WI38 (cell line): ENCODE results near the gene AGMO.

Source experiments
- H3K4me3 ChIP-seq: 2 replicates; pipeline ENCODE4 v1.5.1; 2011; ENCODE audit warnings: low read depth, mild to moderate bottlenecking, control low read depth, low read length
- TF ChIP-seq, protein P1 (sequence below): IDR thresholded peaks from 2 replicates; pipeline ENCODE4 v1.5.1; 2012; ENCODE audit warnings: low read depth, mild to moderate bottlenecking, control low read depth, low read length

Gene AGMO

DNA sequence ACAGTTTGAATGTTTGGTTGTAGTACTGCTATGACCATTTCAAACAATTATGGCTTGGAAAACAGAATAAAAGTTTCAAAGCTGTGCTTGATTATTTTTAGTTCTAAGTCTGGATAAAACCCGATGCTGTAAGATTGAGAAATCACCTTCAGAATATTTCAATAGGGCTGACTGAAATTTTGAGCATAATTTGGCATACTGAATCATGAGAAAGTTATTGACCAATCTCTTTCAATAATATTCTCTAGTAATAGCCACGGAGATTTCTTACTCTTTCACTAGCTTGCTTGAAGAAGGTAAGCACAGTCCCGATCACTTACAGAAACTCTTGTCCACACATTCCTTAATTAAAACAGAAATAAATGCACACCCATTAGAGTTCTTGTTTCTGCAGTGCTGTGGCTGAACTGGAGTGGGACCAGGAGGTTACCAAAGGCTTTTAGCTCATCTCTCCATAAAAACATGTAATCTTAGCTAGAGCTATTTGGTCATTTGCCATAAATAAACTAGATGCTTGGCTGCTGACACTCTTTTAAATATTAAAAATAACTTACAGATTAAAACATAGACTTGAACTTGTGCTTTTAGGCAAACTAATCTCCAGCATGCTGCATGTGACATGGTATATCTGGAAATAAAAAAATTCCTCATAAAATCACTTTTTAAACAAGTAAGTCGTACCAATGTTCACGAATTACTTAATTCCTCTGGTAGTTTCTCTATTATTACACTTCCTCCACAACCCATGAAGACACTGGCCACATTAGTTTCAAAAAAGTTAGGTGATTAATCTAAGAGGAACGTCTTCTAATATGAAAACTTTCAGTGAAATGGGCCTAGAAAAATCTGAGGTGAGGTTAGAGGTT, 97.8 kb downstream of the AGMO start:
- TF ChIP-seq, protein P1, sequence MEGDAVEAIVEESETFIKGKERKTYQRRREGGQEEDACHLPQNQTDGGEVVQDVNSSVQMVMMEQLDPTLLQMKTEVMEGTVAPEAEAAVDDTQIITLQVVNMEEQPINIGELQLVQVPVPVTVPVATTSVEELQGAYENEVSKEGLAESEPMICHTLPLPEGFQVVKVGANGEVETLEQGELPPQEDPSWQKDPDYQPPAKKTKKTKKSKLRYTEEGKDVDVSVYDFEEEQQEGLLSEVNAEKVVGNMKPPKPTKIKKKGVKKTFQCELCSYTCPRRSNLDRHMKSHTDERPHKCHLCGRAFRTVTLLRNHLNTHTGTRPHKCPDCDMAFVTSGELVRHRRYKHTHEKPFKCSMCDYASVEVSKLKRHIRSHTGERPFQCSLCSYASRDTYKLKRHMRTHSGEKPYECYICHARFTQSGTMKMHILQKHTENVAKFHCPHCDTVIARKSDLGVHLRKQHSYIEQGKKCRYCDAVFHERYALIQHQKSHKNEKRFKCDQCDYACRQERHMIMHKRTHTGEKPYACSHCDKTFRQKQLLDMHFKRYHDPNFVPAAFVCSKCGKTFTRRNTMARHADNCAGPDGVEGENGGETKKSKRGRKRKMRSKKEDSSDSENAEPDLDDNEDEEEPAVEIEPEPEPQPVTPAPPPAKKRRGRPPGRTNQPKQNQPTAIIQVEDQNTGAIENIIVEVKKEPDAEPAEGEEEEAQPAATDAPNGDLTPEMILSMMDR: no peak
- H3K4me3 ChIP-seq: no peak overlapping the region

DNA sequence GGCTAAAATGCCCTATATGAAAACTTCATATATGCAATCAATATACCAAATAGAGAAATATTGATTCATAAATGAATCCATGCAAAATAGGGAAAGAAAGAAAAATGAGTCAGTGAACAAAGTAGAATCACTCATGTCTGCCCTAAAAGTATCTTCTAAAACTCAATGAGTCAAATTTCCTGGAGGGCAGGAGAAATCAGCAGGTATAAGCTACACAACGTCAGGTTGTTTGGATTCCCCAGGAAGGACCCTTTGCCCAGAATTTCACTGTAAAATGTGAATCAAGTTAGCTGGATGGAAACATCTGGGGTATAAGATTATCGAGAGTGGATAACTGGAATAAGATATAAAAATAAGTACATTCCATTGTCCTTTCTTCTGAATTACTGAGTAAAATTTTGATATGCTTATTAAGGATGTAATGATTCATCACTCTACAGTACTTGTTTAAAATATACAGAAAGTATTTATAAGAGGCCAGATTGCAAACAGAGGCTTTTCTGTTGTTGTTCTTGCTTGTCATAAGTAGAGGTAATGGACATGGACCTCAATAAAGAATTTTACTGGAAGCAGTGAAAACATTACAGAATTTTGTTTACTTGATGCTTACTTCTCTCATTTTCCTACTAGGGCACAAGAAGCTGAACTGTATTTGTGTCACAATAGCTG, 99.0 kb downstream of the AGMO start:
- H3K4me3 ChIP-seq: no peak overlapping the region
- TF ChIP-seq, protein P1: no peak

DNA sequence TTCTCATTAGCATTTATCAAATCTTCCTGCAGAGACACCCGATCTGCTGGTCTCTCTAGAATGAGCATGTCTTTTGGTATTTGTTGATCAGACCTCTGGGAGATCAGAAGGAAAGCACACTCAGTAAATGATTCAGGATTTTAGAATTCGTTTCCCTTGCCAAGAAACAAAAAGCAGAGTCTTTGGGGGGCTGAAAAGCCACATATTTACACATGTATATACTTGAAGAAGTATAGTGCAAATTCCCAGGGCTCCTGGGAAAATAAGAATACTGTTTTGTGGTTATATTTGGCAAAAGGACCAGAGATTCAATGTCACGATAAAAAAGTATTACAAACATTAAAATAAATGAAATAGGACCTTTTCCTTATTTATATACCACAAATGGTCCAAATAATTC, 100.2 kb downstream of the AGMO start:
- H3K4me3 ChIP-seq: no peak overlapping the region
- TF ChIP-seq, protein P1: no peak

DNA sequence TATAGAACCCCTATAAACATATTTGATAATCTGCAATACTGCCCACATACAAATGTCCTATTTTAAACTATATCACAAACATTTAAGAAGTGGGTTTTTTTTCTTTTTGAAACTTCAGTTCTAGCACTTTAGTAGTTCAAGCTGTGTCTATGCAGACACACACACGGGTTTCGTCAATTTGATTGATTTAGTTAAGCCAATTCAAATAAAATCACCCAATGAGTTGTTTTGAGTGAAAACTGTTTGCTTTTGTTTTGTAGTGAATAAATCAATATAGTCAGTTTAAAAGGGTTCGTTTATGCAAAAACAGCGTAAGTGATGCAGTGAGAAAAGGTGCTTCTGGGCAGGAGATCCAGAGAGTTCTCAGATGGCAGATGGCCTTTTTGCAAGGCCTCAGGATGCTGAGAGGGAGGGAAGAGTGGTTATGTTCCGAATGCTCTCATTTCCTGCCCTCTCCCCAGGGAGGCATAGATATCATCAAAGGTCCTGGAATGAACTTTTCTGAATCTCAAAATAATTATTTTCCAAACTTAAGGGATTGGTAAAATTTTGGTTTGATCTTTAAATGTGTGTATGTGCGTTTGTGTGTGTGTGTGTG, 102.7 kb downstream of the AGMO start:
- TF ChIP-seq, protein P1: no peak
- no peak overlapping the region for H3K4me3 ChIP-seq

DNA sequence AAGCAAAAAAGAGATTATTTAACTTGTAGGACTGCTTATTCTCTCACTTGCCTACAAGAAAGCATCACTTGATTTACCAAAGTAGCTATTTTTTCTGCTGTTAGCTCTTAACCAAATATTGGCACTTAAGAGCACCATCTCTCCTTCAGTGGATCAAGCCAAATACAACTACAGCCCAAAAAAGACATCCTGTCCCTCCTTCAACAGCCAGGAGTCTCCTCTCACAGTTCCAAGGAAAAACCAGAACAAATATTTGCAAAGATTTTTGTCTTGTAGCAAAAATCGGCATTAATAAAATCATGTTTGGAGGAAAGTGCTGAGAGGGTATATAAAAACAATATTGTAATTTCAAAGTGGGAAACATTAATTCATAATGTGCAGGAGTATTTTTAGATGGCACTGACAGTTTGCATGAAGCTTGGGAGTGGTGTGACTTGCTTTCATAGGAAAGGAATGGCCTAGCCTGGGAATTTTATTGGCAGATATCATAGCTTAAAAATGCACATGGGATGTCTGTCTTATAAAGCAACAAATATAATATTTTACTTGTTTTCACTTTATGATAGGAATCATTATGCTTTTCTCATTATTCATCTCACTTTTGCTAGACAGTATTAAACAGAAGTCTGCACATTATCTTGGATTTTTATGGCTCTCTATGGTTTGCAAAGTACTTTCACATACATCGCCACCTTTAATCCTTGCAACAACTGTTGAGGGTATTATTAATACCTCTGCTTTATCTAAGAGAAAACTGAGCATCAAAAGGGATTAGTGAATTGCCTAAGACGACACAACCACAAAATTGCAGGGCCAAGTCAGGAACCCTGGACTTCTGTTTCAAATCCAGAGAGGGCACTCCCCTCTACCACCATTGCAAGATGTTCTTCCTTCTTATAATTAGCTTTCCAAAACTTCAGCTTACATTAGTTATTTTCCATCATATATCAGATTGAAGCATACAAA, 103.5 kb downstream of the AGMO start:
- no peak overlapping the region for H3K4me3 ChIP-seq
- TF ChIP-seq, protein P1: no peak

DNA sequence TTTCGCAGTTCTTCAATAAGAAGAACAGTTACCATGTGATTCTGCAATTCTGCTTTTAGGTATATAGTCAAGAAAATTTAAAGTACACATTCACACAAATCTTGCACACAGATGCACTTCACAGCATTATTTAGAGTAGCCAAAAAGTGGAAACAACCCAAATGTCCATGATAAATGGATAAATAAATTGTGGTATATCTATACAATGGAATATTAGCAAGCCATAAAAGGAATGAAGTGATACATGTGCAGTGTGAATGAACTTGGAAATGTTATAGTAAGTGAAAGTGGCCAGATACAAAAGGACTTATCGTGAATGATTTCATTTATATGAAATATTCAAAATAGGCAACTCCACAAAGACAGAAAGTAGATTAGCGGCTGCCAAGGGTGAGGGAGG, 109.1 kb downstream of the AGMO start:
- TF ChIP-seq, protein P1: no peak

More for the DNA sequence above, 109.1 kb downstream of the AGMO start:
- H3K4me3 ChIP-seq: no peak overlapping the region
